ENCODE results near the gene APRT. TPM values are rescaled to one million over a fixed set of nuclear protein-coding genes. Genes with fewer than 3 reads are reported as not detected.

The APRT gene
- total and polyA plus RNA-seq, 10 of the 15 experiments (the other 5 are each of a cell fraction or from before 2014, with no cell fraction given), result 30.6 to 495 (median 166) TPM

- TF ChIP-seq BHLHE40 (IDR thresholded peaks at IDR 0.05; ENCODE audit: borderline replicate concordance in 1 of 2, low read depth in 2 of 2, low read length in 1 of 2), result peak; percentile 52 to 77; a peak in 2 of 4 replicates
- peak; percentile 51; the same call in 1 of the 2 replicates for TF ChIP-seq HDGF (IDR thresholded peaks at IDR 0.05)
- TF ChIP-seq ZNF384 (IDR thresholded peaks at IDR 0.05; ENCODE audit: borderline replicate concordance, low read depth, low read length), result no peak
- TF ChIP-seq NBN (IDR thresholded peaks at IDR 0.05), result 0 out of 2 replicates have a peak, but pooled peaks have one; percentile 22
- peak; percentile 67 for TF ChIP-seq IKZF1 (conservative IDR thresholded peaks at IDR 0.05)
- peak; percentile 8; the same call in 1 of the 2 replicates for TF ChIP-seq MLLT1 (IDR thresholded peaks at IDR 0.05)
- TF ChIP-seq IRF4 (IDR thresholded peaks at IDR 0.05; ENCODE audit: low read depth, low read length), result no peak
- TF ChIP-seq BACH1 (IDR thresholded peaks at IDR 0.05; ENCODE audit: borderline replicate concordance), result no peak
- peak; percentile 13 for TF ChIP-seq MEF2B (IDR thresholded peaks at IDR 0.05; ENCODE audit: partially characterized antibody, poor library complexity, severe bottlenecking)
Observed at GRCh38 chr16:88790312-88791211, 21.2 kb downstream of the APRT start (continued).

GRCh38 chr16:88789594-88789993 is 22.1 kb downstream of the APRT start:
- no peak overlapping the region for H3K9ac ChIP-seq (ENCODE audit: control insufficient read depth, insufficient read depth, low read length)
- H3K79me2 ChIP-seq (ENCODE audit: control insufficient read depth, insufficient read depth, low read length), result peaks cover 8% of the 10 kb centered on the region
- POLR2A ChIA-PET, result interaction anchor here (1.0 kb wide), 1 partner anchor 21 kb away, joined by 4 read pairs; no protein-coding TSS in a partner anchor
- no peaks in the 10 kb centered on the region for H3K27me3 ChIP-seq (replicated peaks in 1 of 2; ENCODE audit: control insufficient read depth in 2 of 2, insufficient read depth in 2 of 2, low read length in 1 of 2)
- H2AFZ ChIP-seq (ENCODE audit: control insufficient read depth, low read depth, low read length), result no peak overlapping the region
- no peaks in the 10 kb centered on the region; a peak in 1 of 4 replicates for H3K36me3 ChIP-seq (ENCODE audit: control insufficient read depth in 2 of 2, insufficient read depth in 2 of 2, low read length in 1 of 2)
- H4K20me1 ChIP-seq (ENCODE audit: control insufficient read depth, insufficient read depth), result no peaks in the 10 kb centered on the region
- CTCF ChIA-PET, result interaction anchor here (0.6 to 1.3 kb wide), 2 partner anchors 9 to 126 kb away, joined by 3 to 4 read pairs; partner anchors contain the start of gene MVD
- peak; percentile 16; the same call in 2 of the 3 replicates for ATAC-seq
- TF ChIP-seq ETV6 (conservative IDR thresholded peaks at IDR 0.05 in 1 of 2, IDR thresholded peaks at IDR 0.05 in 1 of 2; ENCODE audit: borderline replicate concordance in 1 of 2, low read depth in 1 of 2), result no peak
- peak; percentile 55; the same call in 1 of the 2 replicates for TF ChIP-seq SPI1 (IDR thresholded peaks at IDR 0.05; ENCODE audit: borderline replicate concordance, insufficient read depth, low read depth, low read length)
- no peak for TF ChIP-seq CUX1 (IDR thresholded peaks at IDR 0.05; ENCODE audit: insufficient replicate concordance, low read depth, low read length)
- H3K4me2 ChIP-seq (ENCODE audit: control insufficient read depth, insufficient read depth), result no peak overlapping the region
- intact Hi-C loops (cut with micrococcal nuclease; ENCODE audit: unreplicated experiment), result no loop called here
- no peaks in the 10 kb centered on the region for H3K9me3 ChIP-seq (replicated peaks; ENCODE audit: control insufficient read depth, insufficient read depth, low read length)
- no peak overlapping the region for H3K27ac ChIP-seq (ENCODE audit: control insufficient read depth, insufficient read depth)
- H3K4me3 ChIP-seq, result no peak overlapping the region
- RAD21 ChIA-PET (ENCODE audit: unreplicated experiment), result interaction anchor here (0.7 to 1.4 kb wide), 2 partner anchors 22 to 52 kb away, joined by 3 to 5 read pairs; partner anchors contain the start of gene APRT
- in situ Hi-C loops (cut with MboI), result loop anchor here (10.0 kb wide), 1 partner anchor 335 kb away; the partner anchor contains the start of gene ZFPM1
- 69% methylated on average over 7 of the region's 7 CpGs for WGBS (ENCODE audit: insufficient coverage, insufficient replicate concordance, low lambda C conversion rate, missing lambda C conversion rate)
- SMC1A ChIA-PET (ENCODE audit: uncharacterized antibody, unreplicated experiment), result interaction anchor here (1.0 to 1.5 kb wide), 2 partner anchors 8 to 52 kb away, joined by 3 to 5 read pairs; no protein-coding TSS in a partner anchor
- BruUV-seq (replicated peaks), result no TSS peak
- no peak for FAIRE-seq
- no peak for DNase-seq (ENCODE audit: low read depth, low spot score)
- H3K4me1 ChIP-seq (ENCODE audit: control insufficient read depth, insufficient read depth, low read length), result peaks cover 20% of the 10 kb centered on the region

All from GM12878 (cell line).